Stimulated activated CD4-positive, alpha-beta T cell treated with anti-CD3 and anti-CD28 coated beads, Interleukin-2, amount 100 ng/mL, for 4 hours (primary cell): ENCODE results near the gene SCARF2.
A peak's percentile ranks its signal among the peaks of the same experiment; 100 is the strongest.
"Not testable (repeated sequence)": the region's sequence is repeated elsewhere in the genome, so short reads cannot be mapped to it uniquely, and the experiment has no call there.

Experiments used
- DNase-seq: peaks from one replicate; pipeline ENCODE4 v3.0.0-alpha.2; 2020; ENCODE audit warnings: low read depth

Gene SCARF2

GRCh38 chr22:20459862-20460261 is 22.2 kb upstream of the SCARF2 start:
- no peak for DNase-seq

GRCh38 chr22:20459152-20459542 is 21.5 kb upstream of the SCARF2 start:
- no peak for DNase-seq

GRCh38 chr22:20458530-20459151 is 21.0 kb upstream of the SCARF2 start:
- no peak for DNase-seq

GRCh38 chr22:20457506-20458240 is 20.0 kb upstream of the SCARF2 start:
- no peak for DNase-seq

- no peak for DNase-seq
Observed at GRCh38 chr22:20456722-20457076, 19.1 kb upstream of the SCARF2 start.

- DNase-seq = peak; percentile 65
Observed at GRCh38 chr22:20456064-20456721, 18.6 kb upstream of the SCARF2 start.

- DNase-seq = no peak
Observed at GRCh38 chr22:20455709-20456063, 18.1 kb upstream of the SCARF2 start.

- no peak for DNase-seq
Observed at GRCh38 chr22:20453222-20453621, 15.6 kb upstream of the SCARF2 start.

GRCh38 chr22:20451920-20452319 is 14.3 kb upstream of the SCARF2 start:
- no peak for DNase-seq

- DNase-seq = not testable (repeated sequence)
Observed at GRCh38 chr22:20451129-20451778, 13.6 kb upstream of the SCARF2 start.

- DNase-seq = no peak
Observed at GRCh38 chr22:20450551-20450906, 12.9 kb upstream of the SCARF2 start.

- DNase-seq = no peak
Observed at GRCh38 chr22:20449819-20450550, 12.4 kb upstream of the SCARF2 start.

GRCh38 chr22:20448630-20449029 is 11.0 kb upstream of the SCARF2 start:
- no peak for DNase-seq

- DNase-seq = no peak
Observed at GRCh38 chr22:20446383-20446970, 8.9 kb upstream of the SCARF2 start.

- no peak for DNase-seq
Observed at GRCh38 chr22:20444325-20444724, 6.7 kb upstream of the SCARF2 start.

- DNase-seq = no peak
Observed at GRCh38 chr22:20442485-20443284, 5.1 kb upstream of the SCARF2 start.

- DNase-seq = no peak
Observed at GRCh38 chr22:20441631-20442484, 4.2 kb upstream of the SCARF2 start.

GRCh38 chr22:20440637-20441591 is 3.3 kb upstream of the SCARF2 start:
- no peak for DNase-seq
